ENCODE results near the gene SNU13. TPM values are rescaled to one million over a fixed set of nuclear protein-coding genes. Genes with fewer than 3 reads are reported as not detected.

The SNU13 gene
- total RNA-seq, 5 donors from 2014 or later (not counting 1 experiment from before 2014, with no cell fraction given) = 108 to 145 (median 122) TPM

DNA sequence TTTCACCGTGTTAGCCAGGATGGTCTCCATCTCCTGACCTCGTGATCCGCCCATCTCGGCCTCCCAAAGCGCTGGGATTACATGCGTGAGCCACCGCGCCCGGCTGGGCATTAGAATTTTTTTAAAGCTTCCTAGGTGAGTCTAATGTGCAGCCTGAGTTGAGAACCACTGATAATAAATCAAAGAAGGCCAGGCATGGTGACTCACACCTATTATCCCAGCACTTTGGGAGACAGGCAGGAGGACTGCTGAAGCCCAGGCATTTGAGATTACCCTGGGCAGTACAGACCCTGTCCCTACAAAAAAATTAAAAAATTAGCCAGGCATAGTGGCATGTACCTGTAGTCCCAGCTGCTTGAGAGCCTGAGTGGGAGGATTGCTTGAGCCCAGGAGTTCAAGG, 24.3 kb upstream of the SNU13 start:
- Mint-ChIP-seq H3K4me3 (no peak overlapping the region), H3K9me3 (no peaks in the 10 kb centered on the region), H3K36me3 (no peaks in the 10 kb centered on the region), H3K27ac (no peak overlapping the region), H3K4me1 (no peaks in the 10 kb centered on the region), H3K27me3 (no peaks in the 10 kb centered on the region)
- H3K9me3 ChIP-seq = no peaks in the 10 kb centered on the region
- no peak for DNase-seq
- H3K27ac ChIP-seq (ENCODE audit: low read length) = no peak overlapping the region
- ChIA-PET POLR2A (no interaction called here), CTCF (interaction anchor here in 1 of 2 donors (1.2 kb wide), 1 partner anchor 16 kb away, joined by 4 read pairs; no protein-coding TSS in a partner anchor)
- no peaks in the 10 kb centered on the region for H3K36me3 ChIP-seq (ENCODE audit: control insufficient read depth in 2 of 2, extremely low read depth in 1 of 2, insufficient read depth in 1 of 2, low read length in 1 of 2)
- ATAC-seq (replicated peaks in 1 of 4) = no peak
- 98% methylated on average over 9 of the region's 9 CpGs for WGBS (ENCODE audit: insufficient coverage)
- H3K4me3 ChIP-seq (ENCODE audit: control insufficient read depth in 1 of 2, extremely low read depth in 1 of 2, low read length in 1 of 2) = no peak overlapping the region
- H3K4me1 ChIP-seq (ENCODE audit: control insufficient read depth in 1 of 2, extremely low read depth in 1 of 2, insufficient read depth in 2 of 2, low read length in 2 of 2) = no peaks in the 10 kb centered on the region
- no peaks in the 10 kb centered on the region for H3K27me3 ChIP-seq (replicated peaks in 1 of 2; ENCODE audit: control insufficient read depth in 2 of 2, extremely low read depth in 1 of 2, insufficient read depth in 2 of 2, low read length in 1 of 2)

DNA sequence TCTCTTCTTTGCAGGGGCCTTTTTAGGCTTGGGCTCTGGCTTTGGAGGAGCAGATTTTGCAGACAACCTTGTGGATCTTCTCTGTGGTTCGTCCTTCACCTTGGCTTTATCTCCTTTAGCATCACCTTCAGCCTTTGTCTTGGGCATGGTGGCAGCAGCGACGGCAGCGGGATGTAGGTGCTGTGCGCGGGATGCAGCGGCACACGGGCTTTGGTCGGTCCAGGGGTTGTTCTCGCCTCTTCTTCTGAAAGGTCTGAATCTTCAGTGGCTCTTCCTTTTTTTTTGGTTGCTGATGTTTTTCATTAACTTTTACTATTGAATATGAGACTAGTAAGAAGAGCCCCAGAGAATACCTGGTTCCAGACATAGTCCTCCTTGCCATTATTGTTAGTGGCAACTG, 20.7 kb upstream of the SNU13 start:
- no peaks in the 10 kb centered on the region for H3K36me3 Mint-ChIP-seq

DNA sequence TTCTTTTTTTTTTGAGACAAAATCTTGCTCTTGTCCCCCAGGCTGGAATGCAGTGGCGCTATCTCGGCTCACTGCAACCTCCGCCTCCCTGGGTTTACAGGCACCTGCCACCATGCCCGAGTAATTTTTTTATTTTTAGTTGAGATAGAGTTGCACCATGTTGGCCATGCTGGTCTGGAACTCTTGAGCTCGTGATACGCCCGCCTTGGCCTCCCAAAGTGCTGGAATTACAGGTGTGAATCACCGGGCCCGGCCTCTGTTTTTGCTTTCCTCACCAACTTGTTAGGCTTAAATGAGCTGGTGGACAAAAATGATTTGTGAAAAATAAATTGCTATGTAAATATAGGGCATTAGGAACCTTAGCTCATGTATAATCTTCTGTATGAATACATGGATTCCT, 14.1 kb upstream of the SNU13 start:
- POLR2A ChIA-PET = interaction anchor here in 1 of 2 donors (0.6 kb wide), 1 partner anchor 92 kb away, joined by 4 read pairs; no protein-coding TSS in a partner anchor
- no peak overlapping the region for H3K4me3 Mint-ChIP-seq

More for the DNA sequence above, 20.7 kb upstream of the SNU13 start:
- no peak overlapping the region for H3K4me3 ChIP-seq (ENCODE audit: control insufficient read depth in 1 of 2, extremely low read depth in 1 of 2, low read length in 1 of 2)
- DNase-seq (no peak), ATAC-seq (replicated peaks in 1 of 4) (no peak)
- no peaks in the 10 kb centered on the region for H3K36me3 ChIP-seq (ENCODE audit: control insufficient read depth in 2 of 2, extremely low read depth in 1 of 2, insufficient read depth in 1 of 2, low read length in 1 of 2)
- WGBS (ENCODE audit: insufficient coverage) = 100% methylated on average over 3 of the region's 10 CpGs
- H3K4me1 ChIP-seq (ENCODE audit: control insufficient read depth in 1 of 2, extremely low read depth in 1 of 2, insufficient read depth in 2 of 2, low read length in 2 of 2) = no peaks in the 10 kb centered on the region
- H3K27me3 ChIP-seq (replicated peaks in 1 of 2; ENCODE audit: control insufficient read depth in 2 of 2, extremely low read depth in 1 of 2, insufficient read depth in 2 of 2, low read length in 1 of 2) = no peaks in the 10 kb centered on the region
- H3K4me3 Mint-ChIP-seq = no peak overlapping the region
- ChIA-PET POLR2A (no interaction called here), CTCF (no interaction called here)
- no peaks in the 10 kb centered on the region for H3K27me3 Mint-ChIP-seq
- H3K27ac ChIP-seq (ENCODE audit: low read length) = no peak overlapping the region
- H3K4me1 Mint-ChIP-seq = no peaks in the 10 kb centered on the region
- no peaks in the 10 kb centered on the region for H3K9me3 Mint-ChIP-seq
- no peak overlapping the region for H3K27ac Mint-ChIP-seq
- no peaks in the 10 kb centered on the region for H3K9me3 ChIP-seq

DNA sequence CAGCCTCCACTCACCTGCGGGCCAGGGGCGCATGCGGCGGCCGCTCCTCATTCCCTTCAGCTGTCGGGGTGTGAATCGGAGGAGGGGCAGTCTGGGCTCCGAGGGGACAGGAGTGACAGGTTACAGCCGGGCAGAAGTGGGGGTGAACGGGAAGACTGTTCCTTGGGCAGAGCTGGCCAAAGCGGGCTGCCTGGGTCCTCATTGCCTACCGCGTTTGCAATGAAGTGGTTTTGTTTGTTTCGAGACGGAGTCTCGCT, 11.4 kb upstream of the SNU13 start:
- DNase-seq = no peak
- H3K4me3 Mint-ChIP-seq = no peak overlapping the region
- POLR2A ChIA-PET = no interaction called here

More for the DNA sequence above, 14.1 kb upstream of the SNU13 start:
- ATAC-seq (replicated peaks in 1 of 4) (no peak), DNase-seq (no peak)
- Mint-ChIP-seq H3K9me3 (no peaks in the 10 kb centered on the region), H3K4me1 (peaks cover 4 to 6% (median 6%) of the 10 kb centered on the region in 3 donors), H3K27me3 (peaks cover 0 to 1% of the 10 kb centered on the region in 2 donors), H3K27ac (no peak overlapping the region), H3K36me3 (no peaks in the 10 kb centered on the region)
- no peak overlapping the region for H3K4me3 ChIP-seq (ENCODE audit: control insufficient read depth in 1 of 2, extremely low read depth in 1 of 2, low read length in 1 of 2)
- CTCF ChIA-PET = interaction anchor here in 1 of 2 donors (0.6 to 1.1 kb wide), 2 partner anchors 22 to 170 kb away, joined by 3 to 5 read pairs; no protein-coding TSS in a partner anchor
- H3K27me3 ChIP-seq (replicated peaks in 1 of 2; ENCODE audit: control insufficient read depth in 2 of 2, extremely low read depth in 1 of 2, insufficient read depth in 2 of 2, low read length in 1 of 2) = no peaks in the 10 kb centered on the region
- WGBS (ENCODE audit: insufficient coverage) = 98% methylated on average over 5 of the region's 9 CpGs
- no peaks in the 10 kb centered on the region for H3K36me3 ChIP-seq (ENCODE audit: control insufficient read depth in 2 of 2, extremely low read depth in 1 of 2, insufficient read depth in 1 of 2, low read length in 1 of 2)
- H3K4me1 ChIP-seq (ENCODE audit: control insufficient read depth in 1 of 2, extremely low read depth in 1 of 2, insufficient read depth in 2 of 2, low read length in 2 of 2) = peaks cover 0 to 9% of the 10 kb centered on the region in 2 experiments
- H3K27ac ChIP-seq (ENCODE audit: low read length) = no peak overlapping the region
- no peaks in the 10 kb centered on the region for H3K9me3 ChIP-seq

DNA sequence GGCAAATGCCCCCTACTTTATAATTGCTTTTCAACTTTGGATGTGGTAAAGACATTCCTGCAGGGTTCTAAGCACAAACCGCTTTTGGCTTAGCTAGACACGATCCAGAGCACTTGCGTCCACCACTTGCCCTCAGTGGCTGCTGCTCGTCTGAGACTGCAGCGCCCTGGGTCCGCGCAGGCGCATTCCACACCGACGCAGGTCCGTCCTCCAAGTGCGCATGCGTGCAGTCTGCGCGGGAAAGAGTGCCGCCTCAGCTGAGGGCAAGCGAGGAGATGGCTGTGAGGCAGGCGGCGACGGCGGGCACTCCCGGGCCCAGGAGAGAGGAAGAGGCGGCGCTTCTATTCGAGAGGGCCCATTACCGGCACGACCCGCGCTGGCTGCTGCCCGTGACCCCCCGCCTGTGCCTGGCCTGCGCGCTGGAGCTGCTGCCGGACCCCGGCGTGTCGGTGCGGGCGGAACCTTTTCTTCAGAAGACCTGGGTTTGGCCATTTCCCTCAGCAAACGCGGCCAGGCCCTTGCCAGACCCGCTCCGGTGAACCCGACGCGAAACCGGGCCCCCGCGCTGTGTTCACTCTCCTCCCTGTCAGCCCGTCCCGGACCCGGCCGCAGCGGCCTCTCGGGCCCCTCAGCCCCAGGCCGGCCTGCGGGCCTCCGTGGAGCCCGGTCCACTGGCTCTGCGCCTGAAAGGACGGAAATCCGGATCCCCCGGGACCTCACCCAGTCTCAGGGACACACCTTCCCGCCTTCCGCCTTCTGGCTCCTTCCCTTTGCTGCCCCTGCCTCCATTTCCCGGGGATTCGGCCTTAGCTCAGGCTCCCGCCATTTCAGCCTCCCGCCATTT, 10.8 kb upstream of the SNU13 start, which contains the start of gene MEI1:
MEI1 (plus strand) TSS at position 240 of the 844 bp plus-strand sequence; CDS start at position 276, 36 bp downstream.
- Mint-ChIP-seq H3K9me3 (no peaks in the 10 kb centered on the region), H3K36me3 (no peaks in the 10 kb centered on the region), H3K4me3 (peak within 1 kb of the TSS; percentile 58 to 76 (median 69)), H3K27me3 (peaks cover 0 to 1% of the 10 kb centered on the region in 2 donors), H3K4me1 (peaks cover 11 to 14% (median 13%) of the 10 kb centered on the region in 3 donors), H3K27ac (peak within 1 kb of the TSS; percentile 82 to 93)
- CTCF ChIA-PET = interaction anchor here in 1 of 2 donors (0.6 to 3.7 kb wide), 8 partner anchors 11 to 247 kb away, joined by 3 to 21 read pairs (median 12); partner anchors contain the start of genes CCDC134, CENPM and SNU13
- POLR2A ChIA-PET = interaction anchor here (0.6 to 1.1 kb wide), 3 partner anchors 25 to 241 kb away, joined by 3 to 4 read pairs (median 3); no protein-coding TSS in a partner anchor
- H3K4me1 ChIP-seq (ENCODE audit: control insufficient read depth in 1 of 2, extremely low read depth in 1 of 2, insufficient read depth in 2 of 2, low read length in 2 of 2) = peaks cover 2 to 19% of the 10 kb centered on the region in 2 experiments
- H3K27me3 ChIP-seq (replicated peaks in 1 of 2; ENCODE audit: control insufficient read depth in 2 of 2, extremely low read depth in 1 of 2, insufficient read depth in 2 of 2, low read length in 1 of 2) = no peaks in the 10 kb centered on the region
- DNase-seq (peak; percentile 69 to 95 (median 85)), ATAC-seq (replicated peaks in 1 of 4) (peak; percentile 77 to 83 (median 81))
- H3K36me3 ChIP-seq (ENCODE audit: control insufficient read depth in 2 of 2, extremely low read depth in 1 of 2, insufficient read depth in 1 of 2, low read length in 1 of 2) = peaks cover under 1 to 4% of the 10 kb centered on the region in 2 donors
- WGBS (ENCODE audit: insufficient coverage) = 51% methylated on average over 65 of the region's 69 CpGs
- H3K4me3 ChIP-seq (ENCODE audit: control insufficient read depth in 1 of 2, extremely low read depth in 1 of 2, low read length in 1 of 2) = no peak within 1 kb of the TSS
- H3K27ac ChIP-seq (ENCODE audit: low read length) = no peak within 1 kb of the TSS
- H3K9me3 ChIP-seq = no peaks in the 10 kb centered on the region

More for the DNA sequence above, 11.4 kb upstream of the SNU13 start:
- Histone ChIP-seq H3K9me3 (no peaks in the 10 kb centered on the region), H3K4me1 (ENCODE audit: control insufficient read depth in 1 of 2, extremely low read depth in 1 of 2, insufficient read depth in 2 of 2, low read length in 2 of 2) (peaks cover 2 to 19% of the 10 kb centered on the region in 2 experiments), H3K27ac (ENCODE audit: low read length) (no peak overlapping the region), H3K27me3 (replicated peaks in 1 of 2; ENCODE audit: control insufficient read depth in 2 of 2, extremely low read depth in 1 of 2, insufficient read depth in 2 of 2, low read length in 1 of 2) (no peaks in the 10 kb centered on the region), H3K4me3 (ENCODE audit: control insufficient read depth in 1 of 2, extremely low read depth in 1 of 2, low read length in 1 of 2) (no peak overlapping the region), H3K36me3 (ENCODE audit: control insufficient read depth in 2 of 2, extremely low read depth in 1 of 2, insufficient read depth in 1 of 2, low read length in 1 of 2) (no peaks in the 10 kb centered on the region)
- Mint-ChIP-seq H3K27me3 (peaks cover 0 to 1% of the 10 kb centered on the region in 2 donors), H3K27ac (no peak overlapping the region), H3K36me3 (no peaks in the 10 kb centered on the region), H3K9me3 (no peaks in the 10 kb centered on the region), H3K4me1 (peaks cover 11 to 14% (median 13%) of the 10 kb centered on the region in 3 donors)
- CTCF ChIA-PET = interaction anchor here in 1 of 2 donors (2.0 kb wide), 1 partner anchor 241 kb away, joined by 16 read pairs; no protein-coding TSS in a partner anchor
- no peak for ATAC-seq (replicated peaks in 1 of 4)
- WGBS (ENCODE audit: insufficient coverage) = 96% methylated on average over 9 of the region's 16 CpGs

DNA sequence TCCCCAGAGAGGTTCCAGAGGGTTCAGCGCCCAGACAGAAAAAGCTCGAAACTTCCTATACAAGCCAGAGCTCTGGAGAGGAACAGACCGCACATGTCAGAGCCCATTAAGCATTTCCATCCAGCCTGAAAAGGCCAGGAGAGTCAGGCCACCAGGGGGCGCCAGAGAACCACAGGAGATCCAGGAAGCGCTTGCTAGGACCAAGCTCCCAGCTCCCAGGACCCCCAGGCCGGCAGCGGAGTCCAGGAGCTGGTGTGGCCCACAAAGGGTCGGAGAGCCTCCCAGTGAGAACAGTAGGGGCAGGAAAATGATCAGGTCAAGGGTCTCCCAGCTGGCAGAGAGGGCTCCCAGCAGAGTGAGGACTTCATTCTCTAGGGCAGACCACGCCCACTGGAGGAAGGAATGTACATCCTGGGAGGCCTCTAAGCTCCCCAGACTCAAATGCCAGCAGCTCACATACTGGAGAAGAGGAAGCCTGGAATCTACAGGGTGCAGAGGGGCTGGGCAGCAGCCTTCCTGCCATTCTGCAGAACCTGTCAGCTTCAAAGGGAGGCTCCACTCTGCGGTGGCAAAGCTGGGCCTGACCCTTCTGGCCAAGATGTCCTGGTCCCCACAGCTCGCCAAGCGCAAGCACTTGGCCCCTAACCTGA, 8.6 kb upstream of the SNU13 start:
- no peaks in the 10 kb centered on the region for H3K9me3 ChIP-seq
- no peaks in the 10 kb centered on the region for H3K36me3 Mint-ChIP-seq
- DNase-seq (peak; percentile 59 to 95 (median 86)), ATAC-seq (replicated peaks in 1 of 4) (peak; percentile 67 to 76 (median 74))
- 36% methylated on average over 8 of the region's 12 CpGs for WGBS (ENCODE audit: insufficient coverage)
- peaks cover 11 to 14% (median 13%) of the 10 kb centered on the region in 3 donors for H3K4me1 Mint-ChIP-seq
- CTCF ChIA-PET = interaction anchor here (0.5 to 3.7 kb wide), 20 partner anchors 9 to 672 kb away, joined by 3 to 21 read pairs (median 4); partner anchors contain the start of genes CCDC134 (in 1 of the 2), CENPM (in 1 of the 2), PMM1 (in 1 of the 2) and SNU13 (in 1 of the 2)
- POLR2A ChIA-PET = interaction anchor here (0.5 to 0.9 kb wide), 5 partner anchors 21 to 226 kb away, joined by 3 to 6 read pairs (median 3); no protein-coding TSS in a partner anchor
- peak overlapping the region; percentile 35 for H3K27ac ChIP-seq (ENCODE audit: low read length)
- H3K4me3 ChIP-seq (ENCODE audit: control insufficient read depth in 1 of 2, extremely low read depth in 1 of 2, low read length in 1 of 2) = peak overlapping the region; percentile 18 to 29
- H3K36me3 ChIP-seq (ENCODE audit: control insufficient read depth in 2 of 2, extremely low read depth in 1 of 2, insufficient read depth in 1 of 2, low read length in 1 of 2) = peaks cover 11 to 14% of the 10 kb centered on the region in 2 donors
- no peaks in the 10 kb centered on the region for H3K9me3 Mint-ChIP-seq
- H3K4me3 Mint-ChIP-seq = peak overlapping the region; percentile 23 to 70 (median 64)
- H3K4me1 ChIP-seq (ENCODE audit: control insufficient read depth in 1 of 2, extremely low read depth in 1 of 2, insufficient read depth in 2 of 2, low read length in 2 of 2) = peaks cover 2 to 19% of the 10 kb centered on the region in 2 experiments
- no peaks in the 10 kb centered on the region for H3K27me3 ChIP-seq (replicated peaks in 1 of 2; ENCODE audit: control insufficient read depth in 2 of 2, extremely low read depth in 1 of 2, insufficient read depth in 2 of 2, low read length in 1 of 2)
- peak overlapping the region; percentile 77 to 80 for H3K27ac Mint-ChIP-seq
- peaks cover 0 to 1% of the 10 kb centered on the region in 2 donors for H3K27me3 Mint-ChIP-seq

Measured in T-cell (primary cell).